CD4-positive, alpha-beta T cell treated with Interleukin-15 for 4 hours (primary cell): ENCODE results near the gene INSYN2B.

Experiments used
- DNase-seq: peaks from one replicate; pipeline ENCODE4 v3.0.0-alpha.2; 2020; ENCODE audit warnings: low spot score

Gene INSYN2B

DNA sequence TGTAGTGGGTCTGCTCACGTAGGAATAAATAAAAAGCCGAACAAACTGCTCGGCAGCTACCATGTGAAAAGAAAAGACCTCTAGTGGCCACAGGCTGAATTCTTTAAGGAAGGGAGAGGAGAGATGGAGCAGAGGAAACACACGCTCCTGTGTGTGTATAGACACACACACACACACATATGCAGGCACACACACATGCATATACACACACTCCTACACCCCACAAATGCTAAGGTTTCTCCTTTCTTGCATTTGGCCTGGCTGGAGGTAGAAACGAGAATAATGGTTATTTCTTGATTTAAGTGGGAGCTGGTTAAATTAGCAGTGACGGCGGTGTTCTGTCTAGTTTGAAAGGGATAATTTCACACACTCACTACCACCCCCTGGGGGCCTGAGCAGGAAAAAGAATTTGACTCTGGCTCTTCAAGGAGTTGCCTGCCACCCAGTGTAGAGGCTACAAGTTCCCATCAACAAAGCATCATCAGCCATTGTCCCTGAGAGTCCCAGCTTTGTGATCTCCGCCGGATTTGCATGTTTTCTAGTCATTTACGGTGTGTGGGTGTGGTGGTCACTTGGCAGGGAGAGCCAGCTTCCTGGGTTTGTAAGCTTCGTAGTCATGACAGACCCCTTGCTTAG lies at the start of gene INSYN2B:
TSS of gene INSYN2B (minus strand) at position 78 of the 636 bp plus-strand sequence. CDS start 96,597 bp downstream, outside the sequence.
- no peak for DNase-seq

DNA sequence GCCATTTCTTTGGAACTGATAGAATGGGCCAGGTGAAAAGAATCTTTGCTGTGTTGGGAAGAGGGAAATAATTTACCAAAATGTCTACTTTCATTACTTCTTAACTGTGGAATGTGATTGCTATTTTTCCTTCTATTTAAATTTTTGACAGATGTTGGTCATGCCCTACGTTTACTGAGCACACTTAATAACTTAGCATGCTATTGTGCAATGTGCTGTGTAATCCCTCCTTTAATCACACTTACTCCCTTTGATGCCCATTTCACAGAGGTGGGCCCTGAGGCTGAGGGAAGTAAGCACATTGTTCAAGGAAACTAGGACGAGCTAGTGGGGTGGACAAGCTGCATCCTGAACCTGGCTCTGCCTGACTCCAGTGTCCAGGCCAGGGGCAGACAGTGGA lies 47.8 kb upstream of the INSYN2B start:
- no peak for DNase-seq

DNA sequence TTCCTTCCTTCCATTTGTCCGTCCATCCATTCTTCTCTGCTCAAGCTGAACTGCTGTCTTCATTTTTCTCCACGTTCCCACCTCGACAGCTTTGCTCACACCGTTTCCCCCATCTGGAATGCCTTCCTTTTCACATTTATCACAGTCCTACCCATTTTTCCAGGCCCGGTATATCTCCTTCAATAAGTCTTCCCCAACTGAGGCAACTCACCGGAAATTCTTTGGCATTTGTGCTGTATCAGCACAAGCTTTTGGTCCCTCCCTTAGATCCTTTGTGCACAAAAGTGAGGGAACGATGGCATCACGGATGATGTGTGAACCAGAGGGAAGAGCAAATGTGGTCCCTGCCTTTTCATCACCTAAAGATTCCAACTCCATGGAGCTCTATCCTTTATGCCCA lies 45.6 kb upstream of the INSYN2B start:
- DNase-seq = no peak

DNA sequence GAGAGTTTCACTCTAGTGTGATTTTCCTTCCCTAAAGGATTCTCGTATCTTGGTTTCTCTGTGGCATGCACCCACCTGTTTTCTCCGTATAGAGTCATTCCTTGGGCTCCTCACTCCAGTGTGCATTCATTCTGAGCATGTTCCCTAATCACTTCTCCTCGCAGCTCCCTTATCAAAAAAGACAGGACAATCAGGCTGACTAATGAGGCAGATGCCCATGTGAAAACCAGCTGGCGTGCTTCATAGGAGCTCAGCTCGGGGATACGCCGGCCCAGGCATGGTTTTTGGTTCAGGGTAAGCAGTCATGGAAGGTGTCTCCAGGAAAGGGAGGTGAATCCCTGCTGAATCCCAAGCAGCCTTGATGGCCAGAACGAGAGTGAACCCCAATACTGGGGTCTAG lies 41.2 kb upstream of the INSYN2B start:
- no peak for DNase-seq

DNA sequence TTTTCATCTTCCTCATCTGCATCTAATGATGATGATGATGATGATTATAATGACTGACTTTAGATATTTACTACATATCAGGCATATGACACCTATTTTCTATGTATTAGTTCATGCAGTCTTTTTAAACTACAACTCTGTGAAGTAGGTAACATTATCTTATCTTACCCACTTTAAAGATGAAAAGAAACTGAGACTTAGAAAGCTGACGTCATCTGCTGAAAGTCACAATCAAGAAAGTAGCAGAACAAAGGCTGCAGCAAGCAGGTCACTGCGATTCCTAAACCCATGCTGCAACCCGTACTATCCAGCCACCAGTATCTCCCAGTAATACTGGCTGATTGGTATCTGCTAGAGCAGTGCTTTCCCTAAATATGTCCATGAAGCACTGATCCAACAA lies 40.1 kb upstream of the INSYN2B start:
- no peak for DNase-seq

DNA sequence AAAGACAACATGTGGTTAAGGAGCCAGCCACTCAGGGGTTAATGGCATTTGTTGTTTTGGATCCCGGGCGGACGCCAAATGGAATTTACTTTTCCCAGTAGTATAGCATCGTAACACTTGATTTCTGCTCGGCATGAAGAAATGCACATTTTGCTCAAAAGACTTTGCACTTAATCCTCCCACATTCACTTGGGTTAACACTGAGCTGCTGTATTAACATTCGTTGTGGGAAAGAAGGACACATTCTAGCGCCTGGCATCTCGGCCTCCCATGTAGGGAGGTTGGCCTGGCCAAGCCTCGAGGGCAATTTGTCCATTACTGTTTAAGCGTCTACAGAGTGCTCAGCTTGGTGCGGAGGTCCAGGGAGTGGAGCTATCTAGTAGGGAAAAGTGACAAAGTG lies 32.3 kb upstream of the INSYN2B start:
- DNase-seq = no peak

DNA sequence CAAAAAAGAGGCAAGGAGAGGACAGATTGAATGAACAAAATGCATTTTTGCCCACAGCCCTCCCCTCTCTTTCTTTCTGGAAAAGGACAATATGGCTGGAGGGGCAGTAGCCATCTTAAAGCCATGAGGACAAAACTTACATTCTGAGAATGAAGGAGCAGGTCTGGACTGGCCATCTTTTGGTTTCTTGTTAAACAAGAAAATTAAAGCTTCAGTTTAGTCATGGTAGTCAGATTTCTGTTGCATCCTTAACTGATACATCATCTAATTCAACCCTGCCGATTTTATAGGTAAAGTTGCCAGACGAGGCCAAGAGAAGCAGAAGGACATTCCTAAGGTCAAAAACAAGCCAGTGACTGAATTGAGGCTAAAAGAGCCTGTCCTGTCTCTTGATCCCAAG lies 31.5 kb upstream of the INSYN2B start:
- DNase-seq = no peak

DNA sequence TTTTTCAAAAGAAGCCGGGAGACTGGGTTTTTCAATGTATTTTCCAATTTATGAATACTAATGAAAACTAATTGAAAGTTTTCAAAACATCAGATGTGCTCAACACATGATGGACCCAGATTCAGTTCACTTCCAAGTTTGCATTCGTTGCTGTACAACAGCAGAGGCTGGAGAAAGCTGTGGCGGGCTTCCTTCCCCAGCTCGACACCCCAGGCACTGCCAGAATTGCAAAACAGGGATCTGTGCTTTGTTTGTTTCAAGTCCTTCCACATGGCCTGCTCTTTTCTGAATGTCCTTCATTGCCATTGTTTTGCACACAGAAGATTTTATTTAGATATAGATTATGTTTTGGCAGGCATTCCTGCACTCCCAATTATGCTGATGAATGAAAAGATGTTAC lies 30.3 kb upstream of the INSYN2B start:
- no peak for DNase-seq

DNA sequence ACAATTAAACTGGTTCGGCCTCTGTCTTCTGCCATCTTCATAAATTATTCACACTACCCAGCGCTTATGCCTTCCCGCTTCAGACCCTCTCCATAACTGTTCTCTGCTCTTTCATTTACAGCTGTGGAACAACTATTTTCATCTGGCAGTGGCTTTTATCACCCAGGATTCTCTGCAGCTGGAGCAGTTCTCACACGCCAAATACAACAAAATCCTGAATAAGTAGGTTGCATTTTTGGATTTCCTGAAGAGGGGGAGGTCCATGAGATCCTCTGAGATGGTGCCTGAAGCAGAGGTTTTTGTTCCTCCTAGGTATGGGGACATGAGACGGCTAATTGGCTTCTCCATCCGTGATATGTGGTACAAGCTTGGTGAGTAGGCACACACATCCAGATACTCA lies 28.1 kb upstream of the INSYN2B start:
- DNase-seq = no peak

DNA sequence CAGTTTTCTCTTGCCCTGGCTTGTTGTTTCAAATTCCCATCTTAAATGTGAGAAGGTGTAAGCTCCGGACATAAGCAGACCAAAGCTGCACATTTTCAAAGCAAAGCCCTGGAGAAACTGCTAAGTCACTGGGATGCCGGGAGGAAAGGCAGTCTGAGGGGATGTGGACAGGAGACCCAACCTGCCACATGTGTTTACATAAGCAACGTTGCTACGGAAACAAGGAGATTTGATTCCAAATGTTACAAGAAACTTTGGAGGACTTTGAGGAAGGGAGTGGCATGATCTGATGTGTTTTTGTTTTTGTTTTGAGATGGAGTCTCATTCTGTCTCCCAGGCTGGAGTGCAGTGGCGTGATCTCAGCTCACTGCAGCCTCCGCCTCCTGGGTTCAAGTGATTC lies 25.7 kb upstream of the INSYN2B start:
- DNase-seq = no peak

DNA sequence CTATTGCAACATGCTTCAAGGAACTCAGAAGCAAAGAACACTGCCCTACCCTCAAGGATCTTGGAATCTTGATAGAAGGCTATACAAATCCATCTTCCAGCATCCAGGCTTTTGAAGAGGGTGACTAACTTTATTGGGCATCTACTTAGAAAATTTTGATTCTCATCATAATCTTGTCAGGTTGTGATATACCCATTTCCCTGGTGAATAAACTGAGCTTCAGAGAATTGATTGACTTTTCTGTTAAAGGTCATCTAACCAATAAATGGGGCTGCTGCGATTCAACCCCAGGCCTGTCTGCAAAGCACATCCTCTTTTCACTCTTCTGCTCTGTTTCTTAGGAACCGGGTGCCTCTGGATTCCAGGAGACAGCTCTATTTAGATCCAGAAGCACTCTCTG lies 19.9 kb upstream of the INSYN2B start:
- DNase-seq = no peak

DNA sequence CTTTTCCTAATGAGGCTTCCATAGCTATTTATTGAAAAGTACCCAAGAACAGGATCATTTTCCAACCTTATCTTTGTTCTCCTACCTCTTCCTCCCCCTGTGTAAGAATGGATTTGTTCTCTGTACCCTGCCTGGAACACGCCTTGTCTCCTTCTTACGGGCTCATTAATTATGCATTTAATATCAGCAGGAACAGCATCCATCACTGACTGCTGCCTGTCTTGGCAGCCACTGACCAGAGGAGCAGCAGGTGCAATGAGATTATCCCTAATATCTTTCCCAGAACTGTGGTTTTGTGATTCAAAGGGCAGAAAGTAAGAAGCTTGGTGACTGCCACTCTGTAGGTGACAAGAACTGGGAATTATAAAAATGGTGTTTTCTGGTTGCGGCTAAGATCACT lies 19.3 kb upstream of the INSYN2B start:
- no peak for DNase-seq

DNA sequence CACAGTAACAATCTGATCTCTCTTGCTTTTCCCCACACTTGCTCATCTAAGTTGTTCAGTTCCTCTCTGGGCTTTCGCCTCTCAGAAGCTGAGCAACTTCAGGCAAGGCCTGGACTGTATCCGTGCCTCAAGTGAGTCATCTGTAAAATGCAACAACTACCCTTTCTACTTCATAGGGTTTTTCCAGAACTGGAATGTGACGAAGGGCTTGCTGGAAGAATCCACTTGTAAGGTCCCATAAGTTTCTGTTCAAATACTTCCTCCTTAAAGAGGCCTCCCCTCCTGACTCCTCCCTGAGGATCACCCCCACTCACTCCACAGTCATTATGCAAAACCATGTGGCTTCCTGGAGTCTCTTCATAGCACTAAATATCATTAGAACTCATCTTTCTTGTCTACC lies 17.5 kb upstream of the INSYN2B start:
- DNase-seq = no peak

DNA sequence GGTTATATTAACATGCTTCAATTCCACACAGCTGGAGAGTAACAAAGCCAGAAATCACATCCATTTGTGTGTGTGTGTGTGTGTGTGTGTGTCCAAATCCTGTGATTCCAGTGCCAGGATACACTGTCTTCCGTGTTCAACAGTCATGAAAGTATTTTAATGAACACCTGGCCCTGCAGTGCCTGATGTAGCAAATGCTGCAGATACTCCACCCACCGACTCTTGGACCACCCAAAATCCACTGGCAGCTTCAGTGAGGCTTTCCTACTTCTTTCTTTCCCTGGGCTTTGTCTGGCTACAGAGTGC lies 13.1 kb upstream of the INSYN2B start:
- no peak for DNase-seq

DNA sequence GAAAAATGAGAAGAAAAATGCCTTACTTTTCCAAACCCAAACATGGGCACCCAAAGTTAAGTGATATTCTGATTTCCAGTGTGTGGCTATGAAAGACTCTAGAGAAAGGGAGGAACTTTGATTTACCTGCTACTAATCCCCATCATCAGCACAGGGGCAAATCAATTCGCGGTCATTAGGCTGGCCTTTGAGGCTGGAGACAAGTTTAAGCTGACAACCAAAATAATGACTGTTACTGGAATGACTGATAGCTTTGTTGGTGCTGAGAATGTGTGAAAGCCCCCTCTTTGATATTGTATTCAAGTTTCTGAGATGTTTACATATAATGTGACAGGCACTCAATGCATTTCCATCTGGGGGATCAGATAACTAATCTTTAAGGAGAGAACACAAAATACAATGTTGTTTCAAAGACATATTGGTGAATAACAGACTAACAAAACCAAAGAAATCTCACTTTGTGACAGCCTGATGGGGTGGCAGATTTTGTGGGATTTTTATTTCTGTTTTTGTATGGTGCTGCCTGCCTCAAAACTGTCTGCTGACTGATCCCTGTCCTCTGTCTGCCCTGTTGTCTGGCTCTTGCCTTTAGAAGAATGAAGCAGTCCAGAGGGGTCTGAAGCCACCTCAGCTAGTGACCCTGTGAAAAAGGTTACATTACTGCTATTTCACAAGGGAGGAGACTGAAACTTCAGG lies 12.6 kb upstream of the INSYN2B start:
- no peak for DNase-seq

DNA sequence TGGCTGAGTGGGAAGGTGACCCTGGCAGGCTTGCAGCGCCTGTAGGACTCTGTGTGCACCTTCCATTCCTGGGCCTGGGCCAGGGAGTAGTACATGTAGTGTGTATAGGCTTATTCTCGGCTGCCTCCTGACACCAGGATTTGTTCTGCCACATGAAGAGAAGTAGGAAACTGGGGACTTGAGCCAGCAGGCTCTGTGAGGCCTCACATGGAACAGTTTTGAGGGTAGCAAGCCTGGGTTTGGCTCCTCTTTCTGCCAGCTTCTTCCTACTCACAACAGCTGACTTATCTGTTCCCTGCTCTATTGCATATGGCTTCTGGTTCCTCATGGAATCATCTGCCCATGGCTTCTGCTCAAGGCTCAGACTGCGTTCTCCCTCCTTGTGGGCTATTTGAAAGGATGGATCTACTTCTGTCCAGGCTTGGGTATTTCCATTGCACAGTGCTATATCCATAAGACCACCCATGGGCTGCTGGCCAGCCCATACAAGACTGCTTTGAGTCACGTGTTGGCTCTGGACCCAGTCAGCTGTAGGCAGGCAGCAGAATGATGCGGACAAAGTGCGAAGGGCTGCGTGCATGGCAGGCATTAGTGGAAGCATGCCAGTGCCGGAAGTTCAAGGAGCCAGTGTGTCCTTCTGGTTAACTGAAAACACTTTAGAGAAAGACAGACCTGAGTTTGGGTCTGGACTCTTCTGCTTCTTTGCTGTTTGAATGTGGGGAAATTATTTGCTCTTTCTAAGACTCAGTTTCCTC lies 11.0 kb upstream of the INSYN2B start:
- DNase-seq = no peak

DNA sequence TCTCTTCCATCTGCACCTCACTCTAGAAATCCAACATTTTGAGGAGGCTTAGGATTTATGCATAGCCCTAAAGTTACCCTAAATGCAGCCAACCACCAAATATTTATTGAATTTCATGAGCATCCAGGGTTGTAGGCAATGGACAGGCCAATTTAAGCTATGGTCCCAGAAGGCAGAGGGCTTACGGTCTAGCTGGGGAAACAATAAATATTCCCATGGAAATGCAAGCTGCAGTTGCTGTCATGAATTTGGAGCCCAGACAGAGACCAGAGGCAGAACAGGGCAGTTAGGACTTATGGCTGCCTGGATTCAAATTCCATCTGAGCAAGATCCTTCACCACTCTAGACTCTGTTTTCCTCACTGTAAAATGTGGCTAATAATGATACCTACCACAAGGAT lies 9.1 kb upstream of the INSYN2B start:
- no peak for DNase-seq

DNA sequence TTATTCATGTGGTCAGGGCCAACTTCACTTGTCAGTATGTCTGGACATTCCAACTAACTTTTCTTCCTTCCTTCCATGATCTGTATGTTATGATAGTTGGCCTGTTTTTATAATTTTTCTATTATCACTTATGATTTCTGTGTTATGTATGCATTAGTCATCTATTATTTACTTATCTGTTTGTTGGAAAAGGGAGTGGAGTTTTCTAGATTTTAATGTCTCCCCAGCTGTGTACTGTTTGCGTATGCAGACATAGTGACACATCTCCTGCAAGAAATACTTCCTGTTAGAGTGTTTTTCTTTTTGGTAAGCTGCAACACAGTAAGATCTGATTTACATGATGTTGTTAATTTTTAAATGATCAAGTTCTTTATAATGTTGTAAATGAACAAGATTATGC lies 8.7 kb upstream of the INSYN2B start:
- no peak for DNase-seq

DNA sequence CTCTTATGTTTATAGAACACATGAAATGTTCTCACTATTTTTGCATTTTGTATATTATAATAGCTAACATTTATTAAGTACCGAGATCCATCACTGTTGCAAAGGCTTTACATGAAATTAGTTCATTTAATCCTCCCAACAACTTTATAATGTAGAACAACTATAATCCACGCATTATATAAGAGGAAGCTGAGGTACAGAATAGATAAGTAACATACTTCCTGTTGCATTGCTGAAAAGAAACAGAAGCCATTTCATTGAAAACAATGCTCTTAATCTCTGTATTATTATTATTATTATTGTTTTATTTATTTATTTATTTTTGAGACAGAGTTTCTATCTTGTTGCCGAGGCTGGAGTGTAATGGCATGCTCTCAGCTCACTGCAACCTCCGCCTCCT lies 7.9 kb upstream of the INSYN2B start:
- DNase-seq = no peak

DNA sequence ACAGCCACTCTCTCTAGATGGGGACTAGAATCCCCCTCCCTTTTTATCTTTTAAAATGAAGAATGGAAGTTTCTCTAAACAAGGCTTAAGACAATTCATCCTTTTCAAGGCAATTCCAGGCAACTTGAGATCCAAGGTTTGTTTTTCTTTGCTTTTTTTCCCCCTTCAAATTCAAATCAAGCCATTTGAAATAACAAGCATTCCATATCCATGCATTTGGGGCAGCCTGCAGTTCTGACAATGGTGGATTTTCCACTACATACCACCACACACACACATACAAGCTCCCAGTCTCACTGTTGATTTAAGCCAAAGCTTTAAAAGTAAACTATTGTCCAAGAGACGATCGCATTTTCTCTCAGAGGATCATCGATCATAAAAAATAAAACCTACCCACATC lies 424 bp downstream of the INSYN2B start:
- DNase-seq = no peak

DNA sequence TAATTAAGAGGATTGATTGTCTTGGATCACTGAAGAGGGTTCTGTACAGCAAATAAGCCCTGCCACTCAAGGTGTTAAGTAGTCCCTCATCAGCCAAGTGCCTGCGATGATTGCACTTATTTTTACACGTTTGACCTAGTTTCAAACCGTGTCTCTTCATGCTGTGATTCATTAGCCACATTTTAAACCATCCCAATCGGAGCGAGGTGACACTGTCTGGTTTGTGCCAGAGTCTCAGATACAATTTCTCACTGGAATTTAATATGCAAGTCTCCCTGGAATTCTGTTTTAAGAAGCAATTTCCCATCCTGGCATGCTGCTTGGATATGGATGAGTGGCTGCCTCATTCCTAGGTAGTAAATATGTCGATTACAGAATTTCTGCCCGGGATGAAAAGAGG lies 1.6 kb downstream of the INSYN2B start:
- no peak for DNase-seq

DNA sequence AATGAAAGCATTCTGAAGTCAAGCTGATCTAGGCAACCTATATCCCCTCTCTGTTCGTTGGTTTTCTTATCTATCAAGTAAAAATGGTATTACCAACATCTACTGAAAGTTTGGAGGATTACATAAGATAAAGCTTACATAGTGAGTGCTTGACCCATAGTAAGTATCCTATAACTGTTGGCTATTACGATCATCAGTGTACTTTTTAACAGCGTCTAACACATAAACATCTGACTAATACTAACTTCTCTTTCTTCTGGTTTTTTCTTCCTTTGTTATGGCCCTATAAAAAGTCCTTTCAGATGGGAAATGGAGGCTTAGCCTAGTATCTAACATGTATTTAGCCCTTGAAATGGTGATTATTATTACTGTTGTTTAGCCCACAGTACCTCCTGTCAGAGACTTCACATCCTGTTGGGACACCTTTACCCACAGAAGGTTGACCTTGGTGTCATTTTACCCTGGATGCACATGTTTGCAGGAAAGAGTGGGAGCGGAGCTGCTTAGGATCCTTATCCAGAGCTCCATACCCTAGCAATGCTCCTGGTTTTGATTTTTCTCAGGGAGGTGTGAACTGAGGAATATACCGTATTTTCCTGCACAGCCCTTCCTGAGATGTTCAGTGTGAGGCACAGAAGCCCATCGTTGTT lies 6.0 kb downstream of the INSYN2B start:
- DNase-seq = no peak

DNA sequence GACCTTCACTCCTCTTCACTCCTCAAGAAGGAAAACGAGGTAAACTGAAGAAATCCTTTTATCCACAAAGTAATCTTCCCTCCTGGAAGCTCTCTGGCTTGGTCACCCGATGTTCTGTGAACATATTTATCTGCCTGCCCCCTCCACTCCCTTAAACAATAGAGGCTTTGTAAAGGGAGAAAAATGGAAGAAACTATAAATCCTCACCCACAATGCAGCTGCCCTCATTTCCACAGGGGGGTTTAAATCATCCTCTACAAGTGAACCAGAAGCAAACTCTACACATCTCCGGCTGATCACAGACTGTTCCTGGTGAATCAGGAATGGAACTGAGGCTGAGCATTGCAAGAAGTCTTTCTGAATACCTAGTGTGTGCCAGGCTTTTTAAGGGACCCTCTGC lies 7.2 kb downstream of the INSYN2B start:
- DNase-seq = no peak
